ENCODE data around the gene SYT1. TPM values are rescaled to one million over a fixed set of nuclear protein-coding genes. Genes with fewer than 3 reads are reported as not detected.

The SYT1 gene
- total and polyA plus RNA-seq, 4 donors, result 0.53 to 0.84 (median 0.64) TPM

GRCh38 chr12:78871566-78871965 lies 7.0 kb downstream of the SYT1 start:
- Histone ChIP-seq H3K4me3 (ENCODE audit: low read depth in 1 of 3, low read length in 3 of 3) (no peak overlapping the region), H3K27me3 (ENCODE audit: control insufficient read depth in 4 of 4, insufficient read depth in 4 of 4, low read length in 3 of 4) (no peaks in the 10 kb centered on the region), H3K9ac (ENCODE audit: low read depth in 1 of 2, low read length in 2 of 2) (no peak overlapping the region), H3K36me3 (ENCODE audit: control insufficient read depth in 4 of 4, insufficient read depth in 3 of 4, low read depth in 1 of 4, low read length in 3 of 4) (no peaks in the 10 kb centered on the region), H3K27ac (ENCODE audit: low read depth in 1 of 2, low read length in 2 of 2) (no peak overlapping the region), H3K4me1 (ENCODE audit: control insufficient read depth in 4 of 4, insufficient read depth in 4 of 4, low read length in 3 of 4) (no peaks in the 10 kb centered on the region), H3K9me3 (ENCODE audit: control insufficient read depth in 4 of 4, low read length in 3 of 4) (no peaks in the 10 kb centered on the region)
- TF ChIP-seq EGR1 (IDR thresholded peaks at IDR 0.05; ENCODE audit: low read depth in 2 of 2), result no peak
- no peak for TF ChIP-seq CTCF (IDR thresholded peaks at IDR 0.05; ENCODE audit: low read depth, low read length, missing input control)
- no peak for TF ChIP-seq JUND (IDR thresholded peaks at IDR 0.05)
- no peak for TF ChIP-seq YY1 (IDR thresholded peaks at IDR 0.05)
- no peak for TF ChIP-seq RAD21 (IDR thresholded peaks at IDR 0.05)
- no peak for TF ChIP-seq MAX (IDR thresholded peaks at IDR 0.05)
- TF ChIP-seq HNF4G (IDR thresholded peaks at IDR 0.05), result no peak
- no peak for TF ChIP-seq ATF3 (IDR thresholded peaks at IDR 0.05)
- TF ChIP-seq RXRA (IDR thresholded peaks at IDR 0.05), result no peak
- TF ChIP-seq FOXA2 (IDR thresholded peaks at IDR 0.05), result no peak
- TF ChIP-seq SP1 (IDR thresholded peaks at IDR 0.05), result no peak
- TF ChIP-seq TAF1 (conservative IDR thresholded peaks at IDR 0.05), result no peak
- TF ChIP-seq HNF4A (conservative IDR thresholded peaks at IDR 0.05), result no peak
- no peak for TF ChIP-seq GABPA (IDR thresholded peaks at IDR 0.05 in 1 of 2, conservative IDR thresholded peaks at IDR 0.05 in 1 of 2)
- TF ChIP-seq NR2F2 (IDR thresholded peaks at IDR 0.05), result no peak
- no peak for TF ChIP-seq ZBTB33 (IDR thresholded peaks at IDR 0.05)
- TF ChIP-seq FOXA1 (IDR thresholded peaks at IDR 0.05), result no peak
- WGBS, result 57% methylated on average over 2 of the region's 2 CpGs
- DNase-seq (ENCODE audit: low spot score), result no peak

- Histone ChIP-seq H3K9ac (ENCODE audit: low read depth in 1 of 2, low read length in 2 of 2) (no peak overlapping the region), H3K27me3 (ENCODE audit: control insufficient read depth in 4 of 4, insufficient read depth in 4 of 4, low read length in 3 of 4) (no peaks in the 10 kb centered on the region), H3K27ac (ENCODE audit: low read depth in 1 of 2, low read length in 2 of 2) (no peak overlapping the region), H3K4me1 (ENCODE audit: control insufficient read depth in 4 of 4, insufficient read depth in 4 of 4, low read length in 3 of 4) (no peaks in the 10 kb centered on the region), H3K4me3 (ENCODE audit: low read depth in 1 of 3, low read length in 3 of 3) (no peak overlapping the region), H3K9me3 (ENCODE audit: control insufficient read depth in 4 of 4, low read length in 3 of 4) (no peaks in the 10 kb centered on the region), H3K36me3 (ENCODE audit: control insufficient read depth in 4 of 4, insufficient read depth in 3 of 4, low read depth in 1 of 4, low read length in 3 of 4) (no peaks in the 10 kb centered on the region)
- no peak for DNase-seq (ENCODE audit: low spot score)
- WGBS, result 74% methylated on average over 3 of the region's 3 CpGs
- TF ChIP-seq HNF4A (conservative IDR thresholded peaks at IDR 0.05), result no peak
- no peak for TF ChIP-seq CTCF (IDR thresholded peaks at IDR 0.05; ENCODE audit: low read depth, low read length, missing input control)
- no peak for TF ChIP-seq RAD21 (IDR thresholded peaks at IDR 0.05)
- no peak for TF ChIP-seq ATF3 (IDR thresholded peaks at IDR 0.05)
- TF ChIP-seq FOXA1 (IDR thresholded peaks at IDR 0.05), result no peak
- no peak for TF ChIP-seq MAX (IDR thresholded peaks at IDR 0.05)
- TF ChIP-seq JUND (IDR thresholded peaks at IDR 0.05), result no peak
- TF ChIP-seq TAF1 (conservative IDR thresholded peaks at IDR 0.05), result no peak
- no peak for TF ChIP-seq SP1 (IDR thresholded peaks at IDR 0.05)
- TF ChIP-seq ZBTB33 (IDR thresholded peaks at IDR 0.05), result no peak
- TF ChIP-seq REST (IDR thresholded peaks at IDR 0.05), result no peak
- TF ChIP-seq YY1 (IDR thresholded peaks at IDR 0.05), result no peak
These were observed 13.9 kb downstream of the SYT1 start for GRCh38 chr12:78878459-78878858.

Data from liver (tissue), 9 donors.